Activated effector memory CD4-positive, alpha-beta T cell treated with Interleukin-2 at 50 U/mL for 16 hours (primary cell): ENCODE data around the gene ARHGEF26.

Source experiments
- DNase-seq: peaks from one replicate; pipeline ENCODE4 v3.0.0-alpha.2; 2020

The ARHGEF26 gene

GRCh38 chr3:154274348-154274747, 153.2 kb downstream of the ARHGEF26 start:
- no peak for DNase-seq

GRCh38 chr3:154275292-154275691, 154.1 kb downstream of the ARHGEF26 start:
- DNase-seq, result no peak

DNA sequence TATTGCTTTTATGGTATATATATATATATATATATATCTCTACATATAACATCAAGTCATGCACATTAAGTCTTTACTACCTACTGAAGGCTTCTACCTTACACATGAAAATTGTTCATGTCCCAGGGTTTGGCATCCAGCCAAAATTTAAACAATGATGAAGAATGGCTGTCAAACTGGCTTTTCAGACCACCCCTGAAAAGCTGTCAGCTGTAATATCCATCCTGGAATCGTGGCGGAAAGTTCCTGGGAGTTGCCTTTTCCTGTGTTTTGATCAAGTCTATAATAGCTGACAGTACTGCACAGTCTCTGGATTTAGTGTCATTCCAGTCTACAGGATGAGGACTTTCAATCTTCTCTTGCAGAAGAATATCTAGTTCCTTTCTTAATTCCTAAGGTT, 154.8 kb downstream of the ARHGEF26 start:
- no peak for DNase-seq

GRCh38 chr3:154280161-154280560, 159.0 kb downstream of the ARHGEF26 start:
- no peak for DNase-seq

GRCh38 chr3:154285221-154285620, 164.0 kb downstream of the ARHGEF26 start:
- no peak for DNase-seq

DNA sequence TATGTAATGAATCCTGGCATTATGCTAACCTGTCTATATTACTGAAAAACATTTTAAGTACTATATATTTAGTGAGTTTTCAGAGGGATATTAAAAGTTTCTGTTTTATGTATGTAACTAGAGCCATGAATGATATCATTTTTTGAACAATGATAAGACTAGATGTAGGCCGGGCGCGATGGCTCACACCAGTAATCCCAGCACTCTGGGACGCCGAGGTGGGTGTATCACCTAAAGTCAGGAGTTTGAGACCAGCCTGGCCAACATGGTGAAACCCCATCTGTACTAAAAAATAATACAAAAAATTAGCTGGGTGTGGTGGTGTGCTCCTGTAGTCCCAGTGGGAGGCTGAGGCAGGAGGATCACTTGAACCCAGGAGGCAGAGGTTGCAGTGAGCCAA, 169.0 kb downstream of the ARHGEF26 start:
- DNase-seq, result no peak

GRCh38 chr3:154294016-154294415, 172.8 kb downstream of the ARHGEF26 start:
- no peak for DNase-seq

- DNase-seq, result no peak
Observed at GRCh38 chr3:154301561-154301960, 180.4 kb downstream of the ARHGEF26 start.

GRCh38 chr3:154304116-154304786, 183.1 kb downstream of the ARHGEF26 start:
- no peak for DNase-seq

GRCh38 chr3:154304936-154305335, 183.7 kb downstream of the ARHGEF26 start:
- DNase-seq, result no peak

DNA sequence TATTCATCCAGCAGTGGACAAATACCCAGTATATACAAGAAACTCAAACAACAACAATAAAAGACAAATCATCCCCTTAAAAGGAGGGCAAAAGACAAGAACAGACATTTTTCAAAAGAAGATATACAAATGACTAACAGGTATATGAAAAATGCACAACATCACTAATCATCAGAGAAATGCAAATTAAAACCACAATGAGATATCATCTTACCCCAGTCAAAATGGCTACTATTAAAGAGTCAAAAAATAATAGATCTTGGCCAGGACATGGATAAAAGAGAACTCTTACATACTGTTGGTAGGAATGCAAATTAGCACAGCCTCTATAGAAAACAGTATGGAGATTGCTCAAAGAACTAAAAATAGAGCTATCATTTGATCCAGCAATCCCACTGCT, 186.2 kb downstream of the ARHGEF26 start:
- DNase-seq, result no peak
